Measurements from ENCODE around the gene RNF222. TPM values are rescaled to one million over a fixed set of nuclear protein-coding genes. Genes with fewer than 3 reads are reported as not detected.
"Not testable (repeated sequence)": the region's sequence is repeated elsewhere in the genome, so short reads cannot be mapped to it uniquely, and the experiment has no call there.

The RNF222 gene
- polyA plus RNA-seq, 1 donor from 2014 or later = not detected

GRCh38 chr17:8401107-8401506, 3.5 kb upstream of the RNF222 start:
- Histone ChIP-seq H4K20me1 (ENCODE audit: insufficient read depth) (no peaks in the 10 kb centered on the region), H3F3A (ENCODE audit: insufficient read depth, low read length, poor library complexity, severe bottlenecking) (no peaks in the 10 kb centered on the region), H3K4me2 (ENCODE audit: low read length) (no peak overlapping the region), H3K9me2 (ENCODE audit: insufficient read depth, low read length) (no peaks in the 10 kb centered on the region), H2AFZ (ENCODE audit: low read depth, low read length) (no peak overlapping the region), H3K27me3 (ENCODE audit: insufficient read depth, low read depth, low read length) (no peaks in the 10 kb centered on the region), H3K27ac (ENCODE audit: low read length) (no peak overlapping the region), H3K9me3 (ENCODE audit: low read length) (no peaks in the 10 kb centered on the region), H3K79me2 (replicated peaks; ENCODE audit: insufficient read depth, low read length) (no peaks in the 10 kb centered on the region), H3K9ac (ENCODE audit: low read length) (no peak overlapping the region), H3K36me3 (ENCODE audit: insufficient read depth, low read length) (no peaks in the 10 kb centered on the region), H3K4me3 (ENCODE audit: low read length) (no peak overlapping the region)
- TF ChIP-seq MXI1 (conservative IDR thresholded peaks at IDR 0.05; ENCODE audit: poor library complexity, severe bottlenecking) = no peak
- no peak for TF ChIP-seq CTCF (IDR thresholded peaks at IDR 0.05; ENCODE audit: poor library complexity, severe bottlenecking)
- TF ChIP-seq EZH2 (IDR thresholded peaks at IDR 0.05; ENCODE audit: borderline replicate concordance, insufficient read depth, low read length, poor library complexity, severe bottlenecking) = no peak
- TF ChIP-seq EP300 (conservative IDR thresholded peaks at IDR 0.05; ENCODE audit: poor library complexity, severe bottlenecking) = no peak
- TF ChIP-seq POLR2AphosphoS5 (IDR thresholded peaks at IDR 0.05) = no peak
- TF ChIP-seq RAD21 (conservative IDR thresholded peaks at IDR 0.05) = no peak
- TF ChIP-seq SMC3 (conservative IDR thresholded peaks at IDR 0.05; ENCODE audit: poor library complexity) = no peak
- no peak for TF ChIP-seq REST (IDR thresholded peaks at IDR 0.05; ENCODE audit: borderline replicate concordance)
- no peak for TF ChIP-seq TAF1 (IDR thresholded peaks at IDR 0.05; ENCODE audit: low read depth)

- no peaks in the 10 kb centered on the region for H3K9me3 ChIP-seq (ENCODE audit: low read length)
- no peaks in the 10 kb centered on the region for H3K27me3 ChIP-seq (ENCODE audit: insufficient read depth, low read depth, low read length)
- H3F3A ChIP-seq (ENCODE audit: insufficient read depth, low read length, poor library complexity, severe bottlenecking) = no peaks in the 10 kb centered on the region
- H3K9ac ChIP-seq (ENCODE audit: low read length) = no peak overlapping the region
- no peak overlapping the region for H3K4me3 ChIP-seq (ENCODE audit: low read length)
- no peaks in the 10 kb centered on the region for H3K79me2 ChIP-seq (replicated peaks; ENCODE audit: insufficient read depth, low read length)
- no peak overlapping the region for H2AFZ ChIP-seq (ENCODE audit: low read depth, low read length)
- no peak for TF ChIP-seq EZH2 (IDR thresholded peaks at IDR 0.05; ENCODE audit: borderline replicate concordance, insufficient read depth, low read length, poor library complexity, severe bottlenecking)
- H3K9me2 ChIP-seq (ENCODE audit: insufficient read depth, low read length) = no peaks in the 10 kb centered on the region
- H3K36me3 ChIP-seq (ENCODE audit: insufficient read depth, low read length) = no peaks in the 10 kb centered on the region
- H4K20me1 ChIP-seq (ENCODE audit: insufficient read depth) = no peaks in the 10 kb centered on the region
- H3K4me2 ChIP-seq (ENCODE audit: low read length) = no peak overlapping the region
- H3K27ac ChIP-seq (ENCODE audit: low read length) = no peak overlapping the region
These were observed 1.4 kb upstream of the RNF222 start for GRCh38 chr17:8398980-8399379.

GRCh38 chr17:8394497-8394896, 3.1 kb downstream of the RNF222 start:
- H2AFZ ChIP-seq (ENCODE audit: low read depth, low read length); H3K36me3 ChIP-seq (ENCODE audit: insufficient read depth, low read length); H3K79me2 ChIP-seq (replicated peaks; ENCODE audit: insufficient read depth, low read length); H3K9me2 ChIP-seq (ENCODE audit: insufficient read depth, low read length); H3K4me2 ChIP-seq (ENCODE audit: low read length); H3F3A ChIP-seq (ENCODE audit: insufficient read depth, low read length, poor library complexity, severe bottlenecking); H3K9me3 ChIP-seq (ENCODE audit: low read length); H3K4me3 ChIP-seq (ENCODE audit: low read length); H4K20me1 ChIP-seq (ENCODE audit: insufficient read depth); H3K9ac ChIP-seq (ENCODE audit: low read length); H3K27me3 ChIP-seq (ENCODE audit: insufficient read depth, low read depth, low read length); H3K27ac ChIP-seq (ENCODE audit: low read length): not testable (repeated sequence)

Data from neural cell (in vitro differentiated cells).